ENCODE data around the gene GRAP. TPM values are rescaled to one million over a fixed set of nuclear protein-coding genes. Genes with fewer than 3 reads are reported as not detected.

GRAP gene
- total and polyA plus RNA-seq, 10 of the 15 experiments (the other 5 are each of a cell fraction or from before 2014, with no cell fraction given) = 0.58 to 78.3 (median 36.6) TPM

GRCh38 chr17:18978050-18978449 lies 68.7 kb downstream of the GRAP start (continued):
- no peak for TF ChIP-seq KLF5 (IDR thresholded peaks at IDR 0.05; ENCODE audit: partially characterized antibody)
- no peak for TF ChIP-seq HDAC2 (IDR thresholded peaks at IDR 0.05)
- TF ChIP-seq SP1 (IDR thresholded peaks at IDR 0.05; ENCODE audit: low read depth, low read length) = no peak
- no peak for TF ChIP-seq NR2C1 (IDR thresholded peaks at IDR 0.05)
- TF ChIP-seq, protein P1, sequence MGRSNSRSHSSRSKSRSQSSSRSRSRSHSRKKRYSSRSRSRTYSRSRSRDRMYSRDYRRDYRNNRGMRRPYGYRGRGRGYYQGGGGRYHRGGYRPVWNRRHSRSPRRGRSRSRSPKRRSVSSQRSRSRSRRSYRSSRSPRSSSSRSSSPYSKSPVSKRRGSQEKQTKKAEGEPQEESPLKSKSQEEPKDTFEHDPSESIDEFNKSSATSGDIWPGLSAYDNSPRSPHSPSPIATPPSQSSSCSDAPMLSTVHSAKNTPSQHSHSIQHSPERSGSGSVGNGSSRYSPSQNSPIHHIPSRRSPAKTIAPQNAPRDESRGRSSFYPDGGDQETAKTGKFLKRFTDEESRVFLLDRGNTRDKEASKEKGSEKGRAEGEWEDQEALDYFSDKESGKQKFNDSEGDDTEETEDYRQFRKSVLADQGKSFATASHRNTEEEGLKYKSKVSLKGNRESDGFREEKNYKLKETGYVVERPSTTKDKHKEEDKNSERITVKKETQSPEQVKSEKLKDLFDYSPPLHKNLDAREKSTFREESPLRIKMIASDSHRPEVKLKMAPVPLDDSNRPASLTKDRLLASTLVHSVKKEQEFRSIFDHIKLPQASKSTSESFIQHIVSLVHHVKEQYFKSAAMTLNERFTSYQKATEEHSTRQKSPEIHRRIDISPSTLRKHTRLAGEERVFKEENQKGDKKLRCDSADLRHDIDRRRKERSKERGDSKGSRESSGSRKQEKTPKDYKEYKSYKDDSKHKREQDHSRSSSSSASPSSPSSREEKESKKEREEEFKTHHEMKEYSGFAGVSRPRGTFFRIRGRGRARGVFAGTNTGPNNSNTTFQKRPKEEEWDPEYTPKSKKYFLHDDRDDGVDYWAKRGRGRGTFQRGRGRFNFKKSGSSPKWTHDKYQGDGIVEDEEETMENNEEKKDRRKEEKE (IDR thresholded peaks at IDR 0.05) = no peak

GRCh38 chr17:18977646-18978045 lies 69.1 kb downstream of the GRAP start:
- Histone ChIP-seq H3K27me3 (replicated peaks in 1 of 2; ENCODE audit: control insufficient read depth in 2 of 2, insufficient read depth in 2 of 2, low read length in 1 of 2) (no peaks in the 10 kb centered on the region), H3K4me3 (no peak overlapping the region), H3K9me3 (replicated peaks; ENCODE audit: control insufficient read depth, insufficient read depth, low read length) (no peaks in the 10 kb centered on the region), H3K4me2 (ENCODE audit: control insufficient read depth, insufficient read depth) (no peak overlapping the region), H3K4me1 (ENCODE audit: control insufficient read depth, insufficient read depth, low read length) (no peaks in the 10 kb centered on the region), H3K27ac (ENCODE audit: control insufficient read depth, insufficient read depth) (no peak overlapping the region), H2AFZ (ENCODE audit: control insufficient read depth, low read depth, low read length) (no peak overlapping the region), H3K36me3 (ENCODE audit: control insufficient read depth in 2 of 2, insufficient read depth in 2 of 2, low read length in 1 of 2) (peaks cover 0 to 16% of the 10 kb centered on the region in 2 experiments; a peak in 2 of 4 replicates), H3K79me2 (ENCODE audit: control insufficient read depth, insufficient read depth, low read length) (no peaks in the 10 kb centered on the region), H3K9ac (ENCODE audit: control insufficient read depth, insufficient read depth, low read length) (no peak overlapping the region), H4K20me1 (ENCODE audit: control insufficient read depth, insufficient read depth) (no peaks in the 10 kb centered on the region)
- ChIA-PET CTCF (interaction anchor here (0.8 kb wide), 1 partner anchor 17 kb away, joined by 3 read pairs; no protein-coding TSS in a partner anchor), POLR2A (no interaction called here), RAD21 (ENCODE audit: unreplicated experiment) (no interaction called here), SMC1A (ENCODE audit: uncharacterized antibody, unreplicated experiment) (no interaction called here)
- DNase-seq (ENCODE audit: low read depth, low spot score) = no peak
- FAIRE-seq = no peak
- no peak for TF ChIP-seq TCF7 (IDR thresholded peaks at IDR 0.05; ENCODE audit: borderline replicate concordance)
- in situ Hi-C loops (cut with MboI) = no loop called here
- intact Hi-C loops (cut with micrococcal nuclease; ENCODE audit: unreplicated experiment) = no loop called here
- 86% methylated on average over 19 of the region's 19 CpGs for WGBS (ENCODE audit: insufficient coverage, insufficient replicate concordance, low lambda C conversion rate, missing lambda C conversion rate)
- ATAC-seq = no peak
- no TSS peak for BruUV-seq (replicated peaks)
